Smooth muscle cell of the pulmonary artery (primary cell): ENCODE measurements around the gene ANKRD40CL. TPM values are rescaled to one million over a fixed set of nuclear protein-coding genes. Genes with fewer than 3 reads are reported as not detected.

ENCODE experiments used
- total RNA-seq: library from RNA; depleted of rRNA; stranded (reverse); fragments of >200 nt; gene quantifications from 2 replicates; pipeline ENCODE4 v1.2.3, GENCODE V29; 2014

ANKRD40CL gene, protein sequence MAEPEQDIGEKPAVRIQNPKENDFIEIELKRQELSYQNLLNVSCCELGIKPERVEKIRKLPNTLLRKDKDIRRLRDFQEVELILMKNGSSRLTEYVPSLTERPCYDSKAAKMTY
- not detected in 2 replicates for total RNA-seq

DNA sequence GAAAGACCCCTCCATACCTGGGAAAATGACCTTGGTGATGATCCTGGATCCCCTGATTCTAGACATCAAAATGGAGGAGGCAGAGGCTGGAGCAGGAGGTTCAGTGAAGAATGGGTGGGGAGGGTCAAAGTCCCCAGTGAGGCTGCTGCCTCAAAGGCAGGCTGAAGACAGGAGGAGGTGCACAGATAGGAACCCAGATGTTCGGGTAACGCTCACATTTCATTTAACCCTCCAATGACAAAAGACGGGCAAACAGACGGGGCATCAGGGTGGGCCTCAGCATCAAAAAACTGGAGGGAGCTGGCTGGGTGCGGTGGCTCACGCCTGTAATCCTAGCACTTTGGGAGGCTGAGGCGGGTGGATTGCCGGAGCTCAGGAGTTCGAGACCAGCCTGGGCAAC is at the start of gene ANKRD40CL:
Gene ANKRD40CL (minus strand): TSS at position 73 of the 400 bp plus-strand sequence. CDS start 605 bp downstream, outside the sequence.

DNA sequence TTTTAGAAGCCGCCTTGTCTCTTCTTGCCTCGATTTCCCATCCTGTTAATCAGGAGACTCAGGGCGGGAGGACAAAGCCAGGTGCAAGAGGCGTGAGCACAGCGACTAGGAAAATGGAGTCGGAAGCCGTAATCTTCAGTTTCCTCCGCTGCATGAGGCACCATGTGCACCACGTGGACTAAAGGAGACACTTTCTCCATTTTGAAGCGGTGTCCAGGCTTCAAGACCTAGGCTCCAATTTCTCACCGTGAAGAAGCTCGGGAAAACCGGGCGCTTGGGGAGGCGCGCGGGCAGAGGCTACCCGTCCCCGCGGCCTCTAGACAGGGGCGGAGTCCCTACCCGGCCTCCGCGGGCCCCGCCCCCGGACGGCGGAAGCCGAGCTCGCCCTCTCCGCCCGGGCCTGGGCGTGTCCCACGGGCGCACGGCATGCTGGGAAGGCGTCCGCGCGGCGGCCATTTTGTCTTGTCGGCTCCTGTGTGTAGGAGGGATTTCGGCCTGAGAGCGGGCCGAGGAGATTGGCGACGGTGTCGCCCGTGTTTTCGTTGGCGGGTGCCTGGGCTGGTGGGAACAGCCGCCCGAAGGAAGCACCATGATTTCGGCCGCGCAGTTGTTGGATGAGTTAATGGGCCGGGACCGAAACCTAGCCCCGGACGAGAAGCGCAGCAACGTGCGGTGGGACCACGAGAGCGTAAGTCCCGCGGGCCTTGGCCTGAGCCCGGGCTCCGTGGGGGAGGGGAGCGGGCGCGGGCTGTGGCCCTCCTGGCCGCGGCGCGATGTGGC is 48.0 kb downstream of the ANKRD40CL start, which contains the start of gene LUC7L3:
Gene LUC7L3 (plus strand): TSS at position 460 of the 780 bp plus-strand sequence. CDS start 130 bp downstream, at position 590.

Other genes with a start within 250 kb of the ANKRD40CL start
- 0.07 TPM in 1 of 2 replicates, not detected in the other for gene EPN3, start 234.8 kb downstream of the ANKRD40CL start, total RNA-seq
- 57.2 and 57.9 TPM in 2 replicates for gene SPATA20, start 220.3 kb downstream of the ANKRD40CL start, total RNA-seq
- gene CACNA1G, start 206.8 kb downstream of the ANKRD40CL start, total RNA-seq = 0.59 and 0.65 TPM in 2 replicates
- gene ABCC3, start 132.6 kb downstream of the ANKRD40CL start, total RNA-seq = 18.2 and 29.7 TPM in 2 replicates
- 28.4 and 30.6 TPM in 2 replicates for gene ANKRD40, start 59.6 kb downstream of the ANKRD40CL start, total RNA-seq
- gene LUC7L3, start 47.9 kb downstream of the ANKRD40CL start, total RNA-seq = 18.5 and 20.4 TPM in 2 replicates
- 0.07 TPM in 2 replicates for gene WFIKKN2, start 68.1 kb upstream of the ANKRD40CL start, total RNA-seq
- gene TOB1, start 98.8 kb upstream of the ANKRD40CL start, total RNA-seq = 15.4 and 19.0 TPM in 2 replicates